HG03571 (cell line): ENCODE data around the gene TIGD2.
A peak's percentile ranks its signal among the peaks of the same experiment; 100 is the strongest.

Experiments used
- ATAC-seq: cut with Tn5 transposase; IDR thresholded peaks from one replicate; pipeline ENCODE4 v1.9.1; 2021; ENCODE audit not compliant: unreplicated experiment

The TIGD2 gene

DNA sequence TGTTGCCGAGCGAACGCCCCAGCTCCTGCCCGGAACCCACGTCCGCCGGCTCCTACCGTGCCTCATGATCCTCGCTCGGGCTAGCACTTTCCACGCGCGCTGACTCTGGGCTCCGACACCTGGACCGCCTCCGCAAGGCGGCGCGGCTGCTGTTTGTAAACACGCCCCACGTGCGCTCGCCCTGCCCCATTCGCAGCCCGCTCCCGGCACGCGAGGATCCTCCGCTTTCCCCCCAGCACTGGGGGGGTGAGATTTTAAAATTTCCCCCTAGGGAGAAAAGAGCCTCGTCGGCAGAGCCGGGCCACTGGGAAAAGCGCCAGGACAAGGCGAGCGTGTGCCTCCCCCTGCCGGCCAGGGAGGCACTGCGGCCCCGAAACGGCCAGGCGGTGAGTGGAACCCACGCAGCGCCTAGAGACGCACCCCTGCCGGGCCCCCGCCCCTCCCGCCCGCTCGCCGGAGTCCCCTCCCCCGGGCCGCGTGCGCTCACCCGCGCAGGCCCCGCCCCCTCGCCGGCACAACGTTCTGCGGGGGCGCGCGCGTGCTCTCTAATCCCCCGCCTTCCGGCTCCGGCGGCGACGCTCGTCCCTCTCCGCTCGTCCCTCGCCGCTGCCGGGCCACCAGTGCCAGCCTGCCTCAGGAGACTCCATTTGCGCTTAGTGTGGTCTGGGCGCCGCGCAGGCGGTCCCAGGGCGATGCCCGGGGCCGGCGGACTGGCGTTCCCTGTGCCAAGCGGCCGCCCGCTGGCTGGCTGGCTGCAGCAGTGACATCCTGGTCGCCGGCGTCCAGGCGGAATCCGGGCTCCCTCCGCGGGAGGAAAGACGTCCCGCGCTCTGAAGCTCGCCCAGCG lies at the start of gene TIGD2:
Gene TIGD2, plus strand, starts transcription at position 548 of the 847 bp plus-strand sequence. CDS start 1,442 bp downstream, outside the sequence.
- peak; percentile 88 for ATAC-seq

- ATAC-seq: no peak
Observed at GRCh38 chr4:89064848-89065247, 46.5 kb upstream of the TIGD2 start.

DNA sequence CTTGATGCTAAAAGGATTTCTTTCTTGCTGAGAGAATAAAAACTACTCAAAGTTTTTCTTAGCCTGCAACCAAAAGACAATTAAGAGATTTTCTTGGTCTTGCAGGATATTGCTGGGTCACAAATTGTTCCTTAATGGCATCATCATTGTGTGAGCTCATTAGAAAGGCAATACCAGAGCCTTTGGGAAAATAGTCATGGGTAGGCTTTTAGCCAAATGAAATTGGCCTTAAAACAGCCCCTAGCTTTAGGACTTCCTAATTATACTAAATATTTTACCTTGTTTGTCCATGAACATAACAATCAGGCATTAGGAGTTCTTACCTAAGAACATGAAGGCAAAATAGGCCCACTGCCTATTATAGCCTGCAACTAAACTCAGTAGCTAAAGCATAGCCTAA lies 43.9 kb upstream of the TIGD2 start:
- no peak for ATAC-seq

GRCh38 chr4:89069481-89069880 lies 41.9 kb upstream of the TIGD2 start:
- peak; percentile 89 for ATAC-seq

GRCh38 chr4:89070041-89070440 lies 41.3 kb upstream of the TIGD2 start:
- ATAC-seq: peak; percentile 57

DNA sequence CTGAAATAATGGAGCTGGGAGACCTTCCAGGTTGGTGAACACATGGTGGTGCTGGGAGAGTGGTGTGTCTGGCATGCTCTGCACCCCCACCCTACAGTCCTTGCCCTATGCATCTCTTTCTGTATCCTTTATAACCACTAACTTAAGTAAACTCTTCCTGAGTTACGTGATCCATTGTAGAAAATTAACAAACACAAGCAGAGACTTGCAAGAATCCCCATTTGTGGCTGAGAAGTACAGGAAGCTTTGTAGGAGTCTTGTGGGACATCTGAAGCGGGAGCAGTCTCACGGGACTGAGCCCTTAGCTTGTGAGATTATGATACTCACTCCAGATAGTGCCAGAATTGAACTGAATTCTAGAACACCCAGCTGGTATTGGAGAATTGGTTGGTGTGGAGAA lies 40.0 kb upstream of the TIGD2 start:
- ATAC-seq: no peak

DNA sequence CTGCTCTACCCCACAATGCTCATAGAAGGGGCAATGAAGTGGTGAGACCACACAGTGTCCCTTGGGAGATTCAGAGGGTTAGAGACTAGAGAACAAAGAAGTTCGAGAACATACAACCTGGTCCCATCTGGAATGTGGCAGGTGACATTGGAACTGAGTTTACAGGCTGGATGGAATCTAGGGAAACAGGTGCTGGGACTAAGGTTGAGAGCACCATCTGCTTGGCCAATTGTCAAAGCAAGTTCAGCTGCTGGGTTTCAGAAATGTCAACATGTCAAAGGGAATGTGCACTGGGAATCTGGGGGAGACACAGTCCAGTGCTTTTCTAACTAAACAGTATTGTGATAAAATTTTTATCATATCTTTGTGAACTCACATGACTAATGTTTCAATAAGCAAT lies 38.4 kb upstream of the TIGD2 start:
- no peak for ATAC-seq

DNA sequence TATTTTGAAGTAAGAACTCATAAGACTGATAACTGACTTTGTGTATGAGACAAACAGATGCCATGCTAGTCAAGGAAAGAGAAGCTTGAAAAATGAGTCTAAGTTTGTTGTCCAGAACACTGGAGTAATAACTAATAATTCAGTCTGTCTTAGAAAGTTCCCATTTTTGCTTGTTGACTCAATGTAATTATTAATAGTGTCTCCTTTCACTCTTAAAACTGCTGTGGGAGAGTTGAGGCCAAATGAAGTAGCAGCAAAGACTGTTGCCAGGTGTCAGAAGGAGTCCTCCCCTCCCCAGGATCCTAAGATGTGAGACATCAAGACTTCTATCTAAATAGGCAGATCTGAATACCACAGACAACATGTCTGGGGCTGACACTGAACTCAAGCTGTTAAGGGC lies 33.6 kb upstream of the TIGD2 start:
- no peak for ATAC-seq

DNA sequence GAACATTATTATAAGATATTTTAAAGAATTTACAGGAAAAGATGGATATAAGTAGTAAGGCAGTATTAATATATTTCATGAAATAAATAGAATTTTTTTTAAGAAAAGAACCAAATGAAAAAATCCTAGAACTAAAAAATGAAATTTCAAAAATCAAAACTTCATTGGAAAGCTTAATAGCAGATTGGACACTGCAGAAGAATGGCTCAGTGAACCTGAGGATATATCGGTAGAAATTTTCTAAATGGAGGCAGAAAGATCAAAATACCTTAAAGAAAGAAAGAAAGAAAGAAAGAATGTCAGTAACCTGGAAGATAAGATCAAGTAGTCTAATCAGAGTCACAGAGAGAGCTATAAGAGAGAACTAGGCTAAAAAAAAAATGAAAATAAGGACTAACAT lies 33.0 kb upstream of the TIGD2 start:
- ATAC-seq: no peak

- no peak for ATAC-seq
Observed at GRCh38 chr4:89099034-89099433, 12.3 kb upstream of the TIGD2 start.

DNA sequence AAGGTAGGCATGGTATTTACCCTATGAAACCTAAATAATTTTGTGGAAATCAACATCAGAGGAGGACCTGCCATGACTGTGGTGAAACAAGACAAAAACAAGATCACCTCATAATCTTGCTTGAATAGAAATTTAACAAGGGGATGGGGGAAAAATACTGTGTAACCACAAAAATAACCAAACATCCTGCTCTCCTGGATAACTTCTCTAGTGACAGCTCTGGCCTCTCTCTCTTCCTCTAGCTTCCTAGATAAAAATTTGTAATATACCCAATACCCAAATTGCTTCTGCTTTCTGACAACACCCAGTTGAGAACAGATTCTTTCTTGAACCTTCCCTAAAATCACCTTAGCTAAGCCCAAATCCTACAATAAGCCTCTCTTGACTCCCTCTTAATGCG lies 11.9 kb upstream of the TIGD2 start:
- ATAC-seq: no peak

DNA sequence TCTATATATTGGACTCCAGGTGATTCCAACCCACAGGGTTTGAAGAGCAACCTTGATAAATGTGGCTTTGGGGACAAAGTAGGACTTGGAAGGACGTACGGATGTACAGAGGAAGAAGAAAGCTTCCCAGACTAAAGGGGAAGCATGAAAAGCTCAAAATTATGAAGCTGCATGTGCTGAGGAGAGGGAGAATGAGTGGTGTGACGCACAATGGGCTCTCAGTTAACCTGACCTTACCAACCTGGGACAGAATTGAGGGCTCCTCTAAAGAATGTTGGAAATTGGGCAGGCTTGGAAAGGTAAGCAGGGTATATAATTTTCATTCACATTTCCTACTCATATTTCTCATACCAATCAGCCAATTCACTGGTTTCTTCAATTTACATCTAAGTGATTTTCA lies 10.5 kb upstream of the TIGD2 start:
- ATAC-seq: peak; percentile 12

DNA sequence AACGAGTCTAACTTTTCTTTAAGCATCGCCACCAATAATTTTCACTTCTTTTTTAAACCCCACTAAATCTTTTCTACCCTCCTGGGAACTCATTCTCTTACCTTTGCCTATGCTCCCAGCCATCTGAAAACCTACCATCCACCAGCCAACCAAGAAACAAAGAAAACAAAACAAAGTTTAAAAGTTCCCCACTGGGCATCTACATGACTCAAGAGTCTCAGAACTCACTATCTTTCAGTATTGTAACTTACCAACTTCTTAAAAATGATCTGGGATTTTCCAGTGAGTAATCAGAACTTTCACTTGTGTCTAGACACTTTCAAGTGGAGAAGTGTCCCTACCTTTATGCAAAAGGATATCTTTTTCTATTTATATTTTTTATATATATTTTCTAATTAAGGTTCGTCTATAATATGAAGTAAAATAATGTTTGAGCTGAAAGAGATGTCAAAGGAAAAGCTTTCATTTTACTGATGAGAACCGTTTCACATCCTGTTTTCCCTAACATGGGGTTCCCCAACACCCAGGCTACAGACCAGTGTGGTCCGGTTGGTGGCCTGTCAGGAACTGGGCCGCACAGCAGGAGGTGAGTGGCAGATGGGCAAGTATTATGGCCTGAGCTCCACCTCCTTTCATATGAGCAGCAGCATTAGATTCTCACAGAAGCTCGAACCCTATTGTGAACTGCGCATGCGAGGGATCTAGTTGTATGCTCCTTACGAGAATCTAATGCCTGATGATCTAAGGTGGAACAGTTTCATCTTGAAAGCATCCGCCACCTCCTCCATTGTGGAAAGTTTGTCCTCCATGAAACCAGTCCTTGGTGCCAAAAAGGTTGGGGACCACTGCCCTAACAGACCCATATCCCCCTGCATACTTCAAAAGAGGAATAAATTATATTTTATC lies 9.8 kb upstream of the TIGD2 start:
- ATAC-seq: peak; percentile 98

- no peak for ATAC-seq
Observed at GRCh38 chr4:89105726-89106125, 5.6 kb upstream of the TIGD2 start.

- no peak for ATAC-seq
Observed at GRCh38 chr4:89108091-89108490, 3.2 kb upstream of the TIGD2 start.

GRCh38 chr4:89109841-89110540 lies 1.3 kb upstream of the TIGD2 start:
- ATAC-seq: no peak

- ATAC-seq: no peak
Observed at GRCh38 chr4:89110541-89110985, 770 bp upstream of the TIGD2 start.

GRCh38 chr4:89111833-89112563 lies 665 bp downstream of the TIGD2 start:
- no peak for ATAC-seq

DNA sequence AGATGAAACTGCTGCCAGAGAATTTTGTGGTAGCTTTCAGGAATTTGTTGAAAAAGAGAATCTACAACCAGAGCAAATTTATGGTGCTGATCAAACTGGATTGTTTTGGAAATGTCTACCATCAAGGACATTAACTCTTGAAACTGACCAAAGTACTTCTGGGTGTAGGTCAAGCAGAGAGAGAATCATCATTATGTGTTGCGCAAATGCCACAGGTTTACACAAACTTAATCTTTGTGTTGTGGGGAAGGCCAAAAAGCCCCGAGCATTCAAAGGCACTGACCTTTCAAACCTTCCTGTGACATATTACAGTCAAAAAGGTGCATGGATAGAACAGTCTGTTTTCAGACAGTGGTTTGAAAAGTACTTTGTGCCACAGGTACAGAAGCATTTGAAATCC lies 2.1 kb downstream of the TIGD2 start:
- no peak for ATAC-seq

GRCh38 chr4:89114100-89114499 lies 2.8 kb downstream of the TIGD2 start:
- no peak for ATAC-seq

DNA sequence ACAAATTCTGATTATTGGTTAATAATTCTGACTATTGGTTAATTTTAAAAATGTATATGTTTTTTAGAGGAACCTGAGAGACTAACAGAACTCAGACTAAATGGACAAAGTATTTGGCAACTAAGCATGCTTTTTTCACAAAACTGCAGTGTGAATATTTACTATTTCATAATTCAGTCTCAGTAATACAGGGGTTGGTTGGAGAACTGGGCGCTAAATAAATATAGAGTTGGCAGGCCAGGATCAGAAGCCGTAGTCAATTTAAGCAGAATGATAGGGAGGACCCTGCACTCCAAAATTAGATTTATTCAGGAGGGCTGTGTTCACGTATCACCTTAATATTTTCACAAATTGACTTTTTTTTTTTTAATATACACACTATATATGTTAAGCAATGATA lies 5.8 kb downstream of the TIGD2 start:
- ATAC-seq: no peak
